Prostate gland (tissue), 2 donors: ENCODE results near the gene MAP2K7.

Experiments
- CTCF ChIP-seq, 4 experiments: fragments of 200-600 bp in 2 of 4; fragments of 450-650 bp in 2 of 4; sonication (generic) in 2 of 4; IDR thresholded peaks; 1 replicate in 3 of 4; 2 replicates in 1 of 4; pipeline ENCODE4 v1.5.1; 2016 to 2019; ENCODE audit warnings: antibody characterized with exemption in 4 of 4, mild to moderate bottlenecking in 2 of 4, moderate library complexity in 2 of 4
- POLR2AphosphoS5 ChIP-seq: sonication (generic); formaldehyde crosslinking; IDR thresholded peaks from one replicate; pipeline ENCODE4 v1.6.1; 2017; ENCODE audit warnings: antibody characterized with exemption

DNA sequence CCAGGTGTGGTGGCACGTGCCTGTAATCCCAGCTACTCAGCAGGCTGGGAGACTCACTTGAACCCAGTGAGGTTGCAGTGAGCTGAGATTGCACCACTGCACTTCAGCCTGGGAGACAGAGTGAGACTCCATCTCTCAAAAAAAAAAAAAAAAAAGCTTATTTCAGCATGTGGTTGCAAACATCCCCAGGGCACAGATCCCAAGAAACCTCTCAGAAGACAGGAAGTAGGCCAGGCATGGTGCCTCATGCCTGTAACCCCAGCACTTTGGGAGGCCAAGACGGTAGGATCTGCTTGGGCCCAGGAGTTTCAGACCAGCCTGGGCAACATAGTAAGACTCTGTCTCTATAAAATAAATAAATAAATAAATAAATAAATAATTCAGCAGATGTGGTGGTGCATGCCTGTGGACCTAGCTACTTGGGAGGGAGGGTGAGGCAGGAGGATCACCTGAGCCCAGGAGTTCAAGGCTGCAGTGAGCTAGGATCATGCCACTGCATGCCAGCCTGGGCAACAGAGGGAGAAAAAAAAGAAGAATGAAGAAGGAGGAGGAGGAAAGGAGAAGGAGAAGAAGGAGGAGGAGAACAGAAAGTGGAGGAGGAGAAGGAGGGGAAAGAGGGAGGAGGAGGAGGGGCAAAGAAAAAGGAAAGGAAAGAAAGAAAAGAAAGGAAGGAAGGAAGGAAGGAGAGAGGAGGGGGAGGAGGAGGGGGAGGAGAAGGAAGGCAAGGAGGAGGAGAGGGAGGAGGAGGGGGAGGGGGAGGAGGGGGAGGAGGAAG, 19.7 kb upstream of the MAP2K7 start:
- no peak for TF ChIP-seq CTCF (IDR thresholded peaks at IDR 0.05)
- no peak for TF ChIP-seq POLR2AphosphoS5
